AG10803 (cell line): ENCODE results near the gene RBM5.

Experiments
- DNase-seq: peaks from one replicate; pipeline ENCODE4 v3.0.0; 2010; ENCODE audit warnings: low read depth
- H3K4me3 ChIP-seq: 2 replicates; pipeline ENCODE4 v1.5.1; 2011; ENCODE audit warnings: mild to moderate bottlenecking, low read length, control low read depth
- TF ChIP-seq, protein P1 (sequence below): conservative IDR thresholded peaks from 2 replicates; pipeline ENCODE4 v1.5.1; 2011; ENCODE audit warnings: mild to moderate bottlenecking, low read length, control low read depth, inconsistent platforms

RBM5 gene

DNA sequence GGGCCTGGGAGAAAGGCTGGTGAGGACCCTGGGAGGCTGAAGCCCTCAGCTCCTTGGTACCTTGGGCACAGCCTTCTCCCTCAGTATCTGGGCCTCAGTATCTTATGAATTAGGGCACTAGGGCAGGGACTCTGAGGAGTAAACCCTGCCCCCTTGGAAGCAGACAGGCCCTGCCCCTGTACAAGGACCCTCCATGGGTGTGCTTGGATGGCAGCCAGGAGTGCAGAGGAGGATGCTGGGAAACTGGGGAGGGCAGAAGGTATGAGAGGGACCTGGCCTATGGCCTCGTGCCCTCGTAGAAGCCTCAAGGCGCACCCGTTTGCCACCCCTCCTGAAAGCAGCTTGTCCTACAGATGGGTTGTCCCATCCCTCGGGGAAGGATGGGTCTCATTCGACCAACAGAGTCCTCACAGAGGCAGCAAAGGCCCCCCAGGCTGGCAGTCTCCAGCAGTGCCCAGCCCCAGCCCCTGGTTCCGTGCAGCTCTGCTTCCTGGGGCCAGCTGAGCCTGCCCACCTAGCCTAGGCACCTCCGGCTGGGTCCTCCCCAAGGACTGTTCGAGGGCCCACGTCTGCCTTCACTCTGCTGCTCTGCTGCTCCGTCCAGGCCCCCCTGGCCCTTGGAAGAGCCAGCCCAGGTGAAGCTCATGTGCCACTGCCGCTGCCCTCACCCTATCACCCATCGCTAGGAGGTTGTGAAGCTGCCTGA is 51.2 kb downstream of the RBM5 start:
- no peak overlapping the region for H3K4me3 ChIP-seq
- TF ChIP-seq, protein P1, sequence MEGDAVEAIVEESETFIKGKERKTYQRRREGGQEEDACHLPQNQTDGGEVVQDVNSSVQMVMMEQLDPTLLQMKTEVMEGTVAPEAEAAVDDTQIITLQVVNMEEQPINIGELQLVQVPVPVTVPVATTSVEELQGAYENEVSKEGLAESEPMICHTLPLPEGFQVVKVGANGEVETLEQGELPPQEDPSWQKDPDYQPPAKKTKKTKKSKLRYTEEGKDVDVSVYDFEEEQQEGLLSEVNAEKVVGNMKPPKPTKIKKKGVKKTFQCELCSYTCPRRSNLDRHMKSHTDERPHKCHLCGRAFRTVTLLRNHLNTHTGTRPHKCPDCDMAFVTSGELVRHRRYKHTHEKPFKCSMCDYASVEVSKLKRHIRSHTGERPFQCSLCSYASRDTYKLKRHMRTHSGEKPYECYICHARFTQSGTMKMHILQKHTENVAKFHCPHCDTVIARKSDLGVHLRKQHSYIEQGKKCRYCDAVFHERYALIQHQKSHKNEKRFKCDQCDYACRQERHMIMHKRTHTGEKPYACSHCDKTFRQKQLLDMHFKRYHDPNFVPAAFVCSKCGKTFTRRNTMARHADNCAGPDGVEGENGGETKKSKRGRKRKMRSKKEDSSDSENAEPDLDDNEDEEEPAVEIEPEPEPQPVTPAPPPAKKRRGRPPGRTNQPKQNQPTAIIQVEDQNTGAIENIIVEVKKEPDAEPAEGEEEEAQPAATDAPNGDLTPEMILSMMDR: no peak
- DNase-seq: no peak

GRCh38 chr3:50140990-50141389 is 52.3 kb downstream of the RBM5 start:
- TF ChIP-seq, protein P1: no peak
- no peak overlapping the region for H3K4me3 ChIP-seq
- DNase-seq: no peak

GRCh38 chr3:50146316-50146901 is 57.7 kb downstream of the RBM5 start:
- TF ChIP-seq, protein P1: peak; percentile 14; the same call in 1 of the 2 replicates
- no peak for DNase-seq

DNA sequence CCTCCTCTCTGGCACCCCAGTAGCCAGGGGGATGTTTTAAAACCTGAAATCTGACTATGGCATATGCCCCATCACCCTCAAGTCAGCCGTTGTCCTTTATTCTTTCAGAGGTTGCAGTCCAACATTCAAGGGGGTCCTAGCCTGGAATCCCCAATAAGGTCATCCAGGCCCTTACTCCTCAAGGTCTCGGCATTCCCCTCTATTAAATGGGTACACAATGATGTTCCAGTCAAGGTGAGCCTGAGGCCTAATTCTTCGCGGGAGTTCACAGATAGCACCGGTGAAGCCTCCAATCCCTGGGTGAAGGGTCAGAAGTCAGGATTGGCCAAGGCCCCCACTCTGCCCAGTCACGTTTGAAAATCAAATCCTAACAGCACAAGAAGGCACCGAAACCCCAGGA is 58.3 kb downstream of the RBM5 start:
- no peak overlapping the region for H3K4me3 ChIP-seq
- TF ChIP-seq, protein P1: no peak
- DNase-seq: no peak

More at GRCh38 chr3:50146316-50146901, 57.7 kb downstream of the RBM5 start:
- no peak overlapping the region for H3K4me3 ChIP-seq

DNA sequence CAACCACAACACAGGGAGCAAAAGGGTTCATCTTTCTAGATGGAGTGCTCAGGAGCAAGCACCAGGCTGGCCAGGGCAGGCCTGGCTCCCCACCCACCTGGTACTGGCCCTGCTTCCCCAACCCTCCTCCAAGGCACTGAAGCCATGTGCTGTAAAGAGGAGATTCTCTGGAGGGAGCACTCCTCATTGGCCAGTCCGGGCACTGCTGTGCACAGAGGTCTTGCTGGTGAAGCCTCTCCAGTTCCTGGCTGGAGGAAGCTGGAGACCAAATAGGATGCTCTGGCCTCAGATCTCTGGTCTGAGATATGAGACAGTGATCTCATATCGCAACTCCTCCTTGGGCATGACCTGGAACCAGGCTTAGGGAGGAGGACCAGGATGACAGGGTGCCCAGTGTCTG is 58.7 kb downstream of the RBM5 start:
- TF ChIP-seq, protein P1: peak; percentile 40
- DNase-seq: peak; percentile 59
- no peak overlapping the region for H3K4me3 ChIP-seq

- DNase-seq: peak; percentile 59
- no peak overlapping the region for H3K4me3 ChIP-seq
- TF ChIP-seq, protein P1: no peak
Observed at GRCh38 chr3:50147861-50148260, 59.1 kb downstream of the RBM5 start.

GRCh38 chr3:50150404-50150750 is 61.7 kb downstream of the RBM5 start:
- TF ChIP-seq, protein P1: no peak
- H3K4me3 ChIP-seq: no peak overlapping the region
- DNase-seq: no peak
